ENCODE data around the gene DSN1.

Gene DSN1

DNA sequence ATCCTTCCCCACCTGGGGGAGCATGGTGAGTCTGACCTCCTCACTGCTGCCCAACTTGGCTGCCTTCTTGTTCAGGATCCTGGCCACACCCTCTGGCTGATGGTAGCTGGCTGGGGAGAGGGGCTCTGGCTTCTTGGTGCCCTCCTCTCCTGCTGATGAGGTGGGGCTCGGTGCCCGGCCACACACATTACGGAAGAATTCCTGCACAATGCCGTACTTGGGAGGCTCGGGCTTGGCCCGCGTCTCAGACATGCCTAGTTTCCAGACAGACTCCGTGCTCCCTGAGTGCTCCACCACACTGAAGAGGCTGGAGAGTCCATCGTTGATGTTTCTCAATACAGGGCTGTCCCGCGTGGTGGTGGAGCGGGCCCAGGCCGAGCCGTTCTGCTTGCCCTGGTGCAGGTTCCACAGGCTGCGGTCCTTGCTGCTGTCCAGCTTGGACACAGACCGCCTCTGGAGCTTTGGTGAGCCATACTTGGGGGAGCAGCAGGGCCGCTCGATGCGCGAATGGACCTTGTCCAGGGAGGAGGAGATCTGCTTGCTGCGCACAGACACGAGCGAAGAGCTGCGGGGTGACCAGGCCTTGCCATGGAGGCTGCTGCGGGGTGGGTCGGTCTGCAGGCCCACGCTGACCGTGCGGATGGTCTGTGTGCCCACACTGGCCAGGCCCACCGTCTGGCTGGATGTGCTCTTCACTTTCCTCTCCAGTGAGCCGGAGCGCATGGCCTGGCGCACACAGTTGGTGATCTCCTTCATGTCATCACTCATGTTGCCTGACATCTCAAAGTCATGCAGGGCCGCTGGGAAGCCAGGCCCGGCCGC lies 19.9 kb upstream of the DSN1 start:
- TF ChIP-seq, protein P1, sequence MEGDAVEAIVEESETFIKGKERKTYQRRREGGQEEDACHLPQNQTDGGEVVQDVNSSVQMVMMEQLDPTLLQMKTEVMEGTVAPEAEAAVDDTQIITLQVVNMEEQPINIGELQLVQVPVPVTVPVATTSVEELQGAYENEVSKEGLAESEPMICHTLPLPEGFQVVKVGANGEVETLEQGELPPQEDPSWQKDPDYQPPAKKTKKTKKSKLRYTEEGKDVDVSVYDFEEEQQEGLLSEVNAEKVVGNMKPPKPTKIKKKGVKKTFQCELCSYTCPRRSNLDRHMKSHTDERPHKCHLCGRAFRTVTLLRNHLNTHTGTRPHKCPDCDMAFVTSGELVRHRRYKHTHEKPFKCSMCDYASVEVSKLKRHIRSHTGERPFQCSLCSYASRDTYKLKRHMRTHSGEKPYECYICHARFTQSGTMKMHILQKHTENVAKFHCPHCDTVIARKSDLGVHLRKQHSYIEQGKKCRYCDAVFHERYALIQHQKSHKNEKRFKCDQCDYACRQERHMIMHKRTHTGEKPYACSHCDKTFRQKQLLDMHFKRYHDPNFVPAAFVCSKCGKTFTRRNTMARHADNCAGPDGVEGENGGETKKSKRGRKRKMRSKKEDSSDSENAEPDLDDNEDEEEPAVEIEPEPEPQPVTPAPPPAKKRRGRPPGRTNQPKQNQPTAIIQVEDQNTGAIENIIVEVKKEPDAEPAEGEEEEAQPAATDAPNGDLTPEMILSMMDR (IDR thresholded peaks at IDR 0.05; ENCODE audit: low read depth, low read length), result no peak
- Histone ChIP-seq H3K27me3 (no peaks in the 10 kb centered on the region), H3K4me1 (no peaks in the 10 kb centered on the region), H3K9me3 (no peaks in the 10 kb centered on the region), H3K4me3 (ENCODE audit: low read depth, low read length) (no peak overlapping the region), H3K36me3 (peaks cover 67% of the 10 kb centered on the region)
- no peak for DNase-seq

DNA sequence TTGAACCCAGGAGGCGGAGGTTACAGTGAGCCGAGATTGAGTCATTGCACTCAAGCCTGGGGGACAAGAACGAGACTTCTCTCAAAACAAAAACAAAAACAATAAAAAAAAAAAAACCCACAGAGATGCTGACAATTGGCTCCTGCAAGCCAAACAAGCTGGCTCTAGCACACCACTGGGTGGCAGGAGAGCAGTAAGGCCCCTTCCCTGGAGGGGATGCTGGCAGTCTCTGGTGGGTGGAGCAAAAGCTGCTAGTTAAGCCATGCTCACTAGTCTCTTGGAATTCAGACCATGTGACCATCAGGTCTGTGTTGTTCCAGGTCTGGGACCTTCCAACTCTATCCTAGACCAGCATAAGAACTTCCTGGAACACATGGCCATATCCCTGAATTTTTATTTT lies 18.9 kb upstream of the DSN1 start:
- H3K9me3 ChIP-seq, result no peaks in the 10 kb centered on the region
- TF ChIP-seq, protein P1 (IDR thresholded peaks at IDR 0.05; ENCODE audit: low read depth, low read length), result peak; percentile 63
- no peaks in the 10 kb centered on the region for H3K4me1 ChIP-seq
- peaks cover 58% of the 10 kb centered on the region for H3K36me3 ChIP-seq
- peak; percentile 62 for DNase-seq
- no peak overlapping the region for H3K4me3 ChIP-seq (ENCODE audit: low read depth, low read length)
- H3K27me3 ChIP-seq, result no peaks in the 10 kb centered on the region

DNA sequence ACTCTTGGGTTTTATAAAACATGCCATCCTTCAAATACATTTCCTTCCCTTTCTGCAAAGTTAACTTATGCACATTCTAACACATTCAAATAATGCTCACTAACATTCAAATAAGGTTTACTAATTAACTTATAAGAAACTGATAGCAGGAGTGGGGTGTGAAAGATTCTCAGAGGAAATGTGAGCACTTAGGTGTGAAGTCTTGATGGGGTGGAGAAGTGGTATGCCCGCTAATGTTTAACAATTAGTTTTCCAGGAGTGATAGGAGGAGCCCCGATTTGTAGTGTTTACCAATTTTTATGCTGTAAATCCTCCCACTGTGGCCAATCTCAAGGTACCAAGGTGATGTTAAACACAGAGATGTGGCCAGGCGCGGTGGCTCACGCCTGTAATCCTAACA lies 18.3 kb upstream of the DSN1 start:
- no peak overlapping the region for H3K4me3 ChIP-seq (ENCODE audit: low read depth, low read length)
- no peaks in the 10 kb centered on the region for H3K9me3 ChIP-seq
- DNase-seq, result no peak
- H3K36me3 ChIP-seq, result peaks cover 57% of the 10 kb centered on the region
- TF ChIP-seq, protein P1 (IDR thresholded peaks at IDR 0.05; ENCODE audit: low read depth, low read length), result no peak
- no peaks in the 10 kb centered on the region for H3K4me1 ChIP-seq
- no peaks in the 10 kb centered on the region for H3K27me3 ChIP-seq

DNA sequence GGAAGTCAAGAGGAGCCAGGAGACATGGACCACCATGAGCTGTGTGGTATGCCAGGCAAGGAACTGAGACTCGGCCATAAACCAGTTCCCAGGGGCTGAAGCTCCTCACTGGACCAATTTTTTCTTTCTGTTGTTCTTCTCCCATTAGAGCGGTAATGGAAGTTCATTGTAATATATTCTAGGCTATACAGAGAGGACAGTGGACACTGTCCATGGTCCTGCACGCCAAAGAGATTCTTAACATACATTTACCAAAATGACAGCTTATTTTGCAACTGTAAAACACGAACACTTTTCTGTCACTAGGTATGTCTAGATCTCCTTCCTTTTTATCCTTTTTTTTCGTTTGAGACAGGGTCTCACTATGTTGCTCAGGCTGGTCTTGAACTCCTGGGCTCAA lies 13.1 kb upstream of the DSN1 start:
- TF ChIP-seq, protein P1 (IDR thresholded peaks at IDR 0.05; ENCODE audit: low read depth, low read length), result no peak
- Histone ChIP-seq H3K36me3 (peaks cover 37% of the 10 kb centered on the region), H3K9me3 (no peaks in the 10 kb centered on the region)

DNA sequence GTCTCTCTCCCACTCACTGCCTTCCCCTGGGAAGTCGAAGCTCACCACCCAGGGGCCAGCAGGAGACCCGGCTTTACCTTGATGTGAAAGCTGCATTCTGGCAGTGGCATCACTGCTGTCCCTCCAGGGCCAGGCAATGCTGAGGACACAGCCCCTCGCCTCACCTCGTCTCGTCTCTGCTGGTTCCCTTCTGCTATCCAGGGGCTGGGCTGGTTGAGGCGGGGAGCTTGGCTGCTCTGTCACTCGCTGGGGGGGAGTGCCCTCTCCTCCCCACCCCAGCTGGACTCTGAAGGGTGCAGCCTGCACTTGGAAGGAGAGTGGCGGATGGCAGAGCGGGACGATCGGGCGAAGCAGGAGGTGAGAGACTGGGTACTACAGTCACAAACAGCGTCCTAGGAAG lies 12.7 kb upstream of the DSN1 start:
- H3K9me3 ChIP-seq, result no peaks in the 10 kb centered on the region
- H3K36me3 ChIP-seq, result peaks cover 33% of the 10 kb centered on the region
- H3K4me1 ChIP-seq, result no peaks in the 10 kb centered on the region
- no peak for DNase-seq
- H3K27me3 ChIP-seq, result no peaks in the 10 kb centered on the region
- TF ChIP-seq, protein P1 (IDR thresholded peaks at IDR 0.05; ENCODE audit: low read depth, low read length), result no peak
- H3K4me3 ChIP-seq (ENCODE audit: low read depth, low read length), result no peak overlapping the region

More for the DNA sequence above, 13.1 kb upstream of the DSN1 start:
- H3K27me3 ChIP-seq, result no peaks in the 10 kb centered on the region
- H3K4me3 ChIP-seq (ENCODE audit: low read depth, low read length), result no peak overlapping the region
- no peak for DNase-seq
- no peaks in the 10 kb centered on the region for H3K4me1 ChIP-seq

DNA sequence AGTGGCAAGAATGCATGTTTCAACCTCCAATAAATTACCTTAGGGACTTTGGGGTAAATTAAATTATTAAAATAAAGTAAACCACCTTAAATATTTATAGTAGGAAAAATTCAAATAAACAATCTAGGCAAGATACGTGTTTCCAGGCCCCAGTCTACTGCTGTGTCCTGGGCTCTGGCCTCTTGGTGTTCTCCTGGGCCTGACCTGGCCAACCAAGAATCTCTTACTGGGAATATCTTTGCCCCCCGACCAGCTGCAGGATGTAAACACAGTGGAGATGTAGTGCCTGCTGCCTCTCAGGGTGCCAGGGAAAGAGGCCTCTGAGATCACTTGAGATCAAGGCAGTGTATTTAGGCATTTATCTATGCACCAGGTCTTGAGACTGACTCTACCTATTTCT lies 11.7 kb upstream of the DSN1 start:
- no peak for DNase-seq
- TF ChIP-seq, protein P1 (IDR thresholded peaks at IDR 0.05; ENCODE audit: low read depth, low read length), result no peak
- Histone ChIP-seq H3K36me3 (peaks cover 31% of the 10 kb centered on the region), H3K9me3 (no peaks in the 10 kb centered on the region), H3K4me3 (ENCODE audit: low read depth, low read length) (no peak overlapping the region), H3K4me1 (no peaks in the 10 kb centered on the region), H3K27me3 (no peaks in the 10 kb centered on the region)

Measured in BE2C (cell line).